Left lobe of liver (tissue), 2 donors: Measurements from ENCODE around the gene PCTP. TPM values are rescaled to one million over a fixed set of nuclear protein-coding genes. Genes with fewer than 3 reads are reported as not detected.

ENCODE experiments used
- ATAC-seq: fragments of 200-7000 bp; cut with Tn5 transposase; one replicate; pipeline ENCODE4 v1.9.1; 2020; ENCODE audit warnings: mild to moderate bottlenecking, moderate library complexity
- DNase-seq: peaks from one replicate; pipeline ENCODE4 v3.0.0-alpha.2; 2020; ENCODE audit warnings: low spot score
- total RNA-seq: library from RNA; stranded (reverse); gene quantifications from one replicate; pipeline ENCODE4 v1.2.1, GENCODE V29; 2021
- donor health status: DM: no; HTN: no; CAD: no; lungs with moderate emphysema.
- donor health status: DM: no; HTN: yes; CAD: no.

PCTP gene
- total RNA-seq, 1 donor from 2014 or later, result 74.1 TPM

DNA sequence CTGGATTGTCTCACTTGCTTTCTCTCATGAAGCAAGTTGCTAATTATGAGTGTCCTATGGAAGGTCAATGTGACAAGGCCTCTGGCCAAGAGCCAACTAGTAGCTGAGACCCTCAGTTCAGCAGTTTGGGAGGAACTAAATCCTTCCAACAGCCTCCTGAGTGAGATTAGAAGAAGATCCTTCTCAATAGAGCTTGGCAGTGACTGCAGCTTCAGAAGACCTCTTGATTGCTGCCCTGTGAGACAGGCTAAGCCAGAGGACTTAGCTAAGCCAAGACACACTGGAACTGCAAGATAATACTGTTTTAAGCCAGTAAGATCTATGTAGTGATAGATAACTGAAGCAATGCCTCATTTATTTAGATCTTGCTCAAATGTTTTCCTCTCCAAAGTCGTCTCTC lies 34.3 kb downstream of the PCTP start:
- DNase-seq (no peak), ATAC-seq (no peak)

DNA sequence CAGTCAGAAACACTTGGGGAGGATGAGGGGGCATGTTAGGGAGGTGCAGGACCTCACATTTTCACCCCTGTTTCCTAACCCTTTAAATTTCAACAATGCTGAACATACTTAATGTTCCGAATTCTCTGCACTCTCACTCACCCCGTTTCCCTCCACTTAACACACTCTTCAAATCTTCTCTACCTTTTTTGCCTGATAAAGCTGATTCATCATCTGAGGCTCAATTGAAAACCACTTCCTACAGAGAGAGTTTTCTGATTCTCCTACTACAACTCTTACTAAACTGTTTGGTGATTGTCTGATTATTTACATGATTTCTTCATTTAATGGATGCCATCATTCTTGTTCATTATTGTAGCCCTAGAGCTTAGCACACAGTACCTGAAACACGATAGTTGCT lies 42.4 kb downstream of the PCTP start:
- ATAC-seq, result no peak
- no peak for DNase-seq

DNA sequence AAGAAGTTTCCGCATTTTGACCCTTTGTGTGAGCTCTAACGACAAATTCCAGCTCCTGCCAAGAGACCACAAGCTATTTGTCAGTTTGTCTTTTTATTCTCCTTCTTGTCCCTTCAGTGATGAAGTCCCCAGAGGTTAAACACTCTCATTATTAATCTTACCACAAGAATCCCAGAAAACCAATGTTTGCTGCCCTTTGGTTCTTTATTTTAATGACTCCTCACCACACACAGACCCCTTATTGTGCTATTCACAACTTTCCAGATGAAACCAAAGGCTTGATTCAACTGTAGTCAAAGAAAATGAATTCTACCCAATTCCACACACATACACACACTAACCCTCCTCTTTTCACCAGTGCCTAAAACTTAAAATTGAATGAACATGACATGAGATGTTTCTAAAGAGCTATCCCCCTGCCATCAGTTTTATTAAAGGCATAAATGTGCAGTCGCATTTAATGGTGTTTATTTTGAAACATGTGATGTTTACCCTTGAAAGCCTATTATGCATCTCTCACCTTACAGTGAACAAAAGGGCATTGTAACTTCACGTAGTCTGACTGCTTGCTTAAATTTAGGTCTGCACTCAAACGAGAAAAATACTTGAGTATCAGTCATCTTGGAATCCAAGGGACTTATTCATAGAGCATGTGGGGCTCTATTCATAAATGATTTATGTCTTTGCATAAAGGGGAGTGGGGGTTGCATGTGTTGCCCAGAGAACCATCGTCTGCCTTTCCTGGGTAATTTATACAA lies 44.1 kb downstream of the PCTP start:
- ATAC-seq (no peak), DNase-seq (no peak)

DNA sequence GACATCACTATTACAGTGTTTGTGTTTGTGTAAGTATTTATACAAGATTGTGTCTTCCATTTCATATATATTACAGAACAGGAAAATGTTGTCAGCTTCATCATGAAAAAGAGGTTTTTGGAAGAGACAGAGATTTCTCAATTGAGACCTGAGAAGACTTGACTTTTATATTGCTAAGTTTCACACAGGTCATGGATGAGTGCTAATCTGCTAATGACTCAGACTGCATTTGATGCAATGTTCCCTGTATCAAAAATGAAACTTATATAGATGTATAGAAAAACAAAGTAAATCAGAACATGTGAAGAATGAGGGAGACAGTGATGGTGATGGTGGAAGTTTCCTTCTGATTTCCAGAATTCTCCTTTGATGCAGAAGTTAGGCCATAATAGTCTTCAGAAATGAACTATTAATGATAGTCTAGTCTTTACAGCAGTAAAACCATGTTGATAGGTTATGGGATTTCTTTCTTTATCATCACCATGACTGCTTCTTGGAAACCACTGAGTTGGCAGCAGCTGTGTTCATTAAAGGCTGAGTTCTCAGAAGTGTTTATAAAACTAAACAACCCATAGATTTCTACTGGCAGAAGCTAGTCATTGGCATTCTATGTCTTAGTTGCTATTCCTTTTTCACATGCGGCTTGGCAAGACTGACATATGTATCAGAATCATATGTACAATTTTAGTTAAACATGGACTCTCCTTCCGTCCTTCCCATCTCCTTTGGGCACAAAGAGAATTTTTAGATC lies 56.1 kb downstream of the PCTP start:
- no peak for DNase-seq
- ATAC-seq, result no peak

DNA sequence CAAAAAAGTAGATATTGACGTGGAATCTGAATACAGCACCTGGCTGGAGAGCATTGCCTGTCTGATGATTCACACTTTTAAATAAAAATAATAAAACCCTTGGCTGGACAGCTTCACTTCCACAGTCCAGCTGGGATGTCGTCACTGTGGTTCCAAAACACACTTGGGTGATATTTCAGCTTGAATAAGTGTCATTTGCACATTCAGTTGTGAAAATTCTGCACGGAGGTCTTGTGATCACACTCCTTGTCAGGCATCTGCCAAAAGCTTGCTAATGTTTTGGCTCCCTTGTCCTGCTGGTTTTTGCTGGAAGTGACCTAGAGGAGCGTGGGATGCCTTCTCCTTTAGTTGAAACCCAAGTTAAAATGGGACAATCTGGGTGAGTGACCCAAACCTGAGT lies 60.7 kb downstream of the PCTP start:
- DNase-seq (no peak), ATAC-seq (no peak)

DNA sequence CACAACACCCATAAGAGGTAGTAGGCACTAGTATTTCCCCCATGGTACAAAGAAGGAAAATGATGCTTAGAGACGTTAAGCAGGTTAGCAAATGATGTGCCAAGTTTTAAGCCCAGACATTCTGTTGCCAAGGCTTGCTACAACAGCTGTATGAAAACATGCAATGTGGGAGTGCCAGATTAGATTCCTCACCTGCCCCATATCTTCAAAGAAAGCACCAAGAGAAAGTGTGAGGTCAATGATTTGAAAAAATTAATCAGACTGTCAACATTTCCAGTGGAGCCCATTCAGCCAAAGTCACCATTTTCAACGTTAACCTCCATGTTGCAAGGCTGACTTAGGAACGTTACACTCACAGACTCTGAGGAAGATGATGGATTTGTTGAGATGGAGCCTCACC lies 61.5 kb downstream of the PCTP start:
- DNase-seq (no peak), ATAC-seq (no peak)

DNA sequence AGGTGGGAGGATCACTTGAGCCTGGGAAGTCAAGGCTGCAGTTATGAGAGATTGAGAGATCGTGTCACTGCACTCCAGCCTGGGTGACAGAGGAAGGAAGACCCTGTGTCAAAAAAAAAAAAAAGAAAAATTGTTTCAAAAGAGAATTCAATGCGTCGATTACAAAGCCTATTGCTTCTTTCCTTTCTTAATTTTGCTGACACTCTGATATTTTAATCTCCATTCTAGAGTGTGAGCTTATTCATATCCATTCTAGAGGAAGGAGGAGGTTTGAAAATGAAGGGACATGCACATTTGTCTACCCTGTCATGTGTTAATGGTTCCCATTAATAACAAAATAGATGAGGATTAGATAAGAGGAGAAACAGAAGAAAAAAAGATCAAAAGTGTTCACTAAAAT lies 63.1 kb downstream of the PCTP start:
- ATAC-seq, result no peak
- DNase-seq, result no peak

DNA sequence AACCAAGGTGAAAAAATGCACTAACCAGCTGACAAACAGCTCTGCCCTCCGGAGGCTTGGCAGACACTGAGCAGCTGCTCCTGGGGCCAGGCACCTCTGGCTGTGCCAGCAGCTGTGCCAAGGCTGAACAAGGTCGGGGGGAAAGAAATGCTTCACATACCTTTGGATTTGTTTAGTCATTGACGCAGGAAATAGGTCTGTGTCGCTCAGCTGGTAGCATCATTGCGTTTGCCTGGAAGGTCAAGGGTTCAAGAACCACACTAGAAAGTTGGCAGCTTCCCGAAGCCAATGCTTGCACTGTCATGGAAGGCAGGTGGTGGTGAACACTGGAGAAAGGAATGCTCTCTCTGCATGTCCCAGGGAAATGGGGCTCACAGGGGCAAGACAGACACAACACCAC lies 63.5 kb downstream of the PCTP start:
- ATAC-seq, result peak; percentile 94

DNA sequence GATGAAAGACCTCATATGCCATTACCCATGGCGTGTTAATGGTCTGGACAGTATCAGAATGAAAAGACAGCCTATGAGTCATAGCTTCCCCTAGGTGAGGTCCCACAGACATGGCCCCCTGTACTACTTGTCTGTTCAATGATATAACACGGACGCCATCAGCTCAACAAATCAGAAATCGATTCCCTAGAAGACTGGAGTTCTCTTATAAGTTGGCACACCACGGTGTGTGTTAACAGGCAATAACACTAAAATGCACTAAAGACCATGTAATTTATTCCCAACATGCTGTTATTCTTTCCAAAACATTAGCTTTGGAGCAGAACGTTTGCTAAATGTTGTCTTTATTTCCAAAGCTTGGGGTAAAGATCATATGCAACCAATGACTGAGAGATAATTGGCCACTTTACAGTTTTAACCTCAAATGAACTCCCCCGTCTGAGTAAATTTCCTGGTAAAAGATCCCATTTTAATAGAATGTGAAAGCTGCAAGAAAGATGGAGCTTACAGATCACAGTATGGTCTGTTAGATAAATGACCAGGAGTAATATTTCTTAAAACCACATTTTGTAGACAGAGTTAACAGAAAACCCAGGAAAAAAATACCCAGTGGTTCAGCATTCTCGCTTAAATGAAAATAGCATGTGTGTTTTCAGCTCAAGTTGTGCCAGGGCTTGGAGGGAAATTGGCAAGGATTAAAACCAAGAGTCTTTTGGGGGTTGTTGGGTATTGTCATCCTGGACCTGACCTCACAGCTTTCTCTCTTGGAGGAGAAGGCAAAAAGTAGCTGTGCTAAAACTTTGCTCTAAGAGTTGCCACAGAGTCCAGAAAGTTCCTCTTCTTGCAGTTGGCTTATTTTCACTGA lies 65.9 kb downstream of the PCTP start:
- DNase-seq, result no peak
- ATAC-seq, result no peak

More for the DNA sequence above, 63.5 kb downstream of the PCTP start:
- peak; percentile 64 for DNase-seq

DNA sequence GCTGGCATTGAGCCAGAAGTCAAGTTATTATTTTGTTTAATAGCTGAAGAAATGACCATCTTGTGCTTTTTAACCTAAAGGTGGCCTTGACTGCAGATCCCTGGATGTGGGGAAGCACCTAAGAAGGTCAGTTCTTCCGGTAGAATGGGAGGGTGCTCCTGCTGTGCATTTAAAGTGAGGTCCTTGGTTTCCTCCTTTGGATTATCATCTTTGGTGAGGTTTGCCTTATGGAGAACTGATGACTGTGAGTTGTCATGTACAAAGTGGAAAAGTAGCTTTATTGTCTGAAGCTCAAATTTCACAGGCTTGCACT lies 66.5 kb downstream of the PCTP start:
- ATAC-seq (no peak), DNase-seq (no peak)

DNA sequence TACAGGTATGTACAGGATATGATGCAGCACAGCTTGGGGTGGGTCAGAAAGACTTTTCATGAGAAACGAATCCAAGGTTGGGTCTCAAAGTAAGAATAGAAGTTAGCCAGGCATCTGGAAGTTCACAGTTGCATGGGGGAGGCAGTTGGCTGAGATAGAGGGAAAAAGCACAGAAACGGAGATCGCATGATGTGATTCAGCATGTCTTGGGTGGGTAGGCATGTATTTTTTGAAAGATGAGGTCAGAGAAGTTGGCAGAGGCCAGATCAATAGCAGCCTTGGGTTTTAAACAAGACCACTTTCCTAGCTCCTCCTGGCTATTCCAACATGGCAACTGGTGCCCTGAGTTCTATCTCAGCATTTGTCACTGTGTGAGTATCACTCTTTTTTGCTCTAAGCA lies 67.2 kb downstream of the PCTP start:
- ATAC-seq (no peak), DNase-seq (no peak)

DNA sequence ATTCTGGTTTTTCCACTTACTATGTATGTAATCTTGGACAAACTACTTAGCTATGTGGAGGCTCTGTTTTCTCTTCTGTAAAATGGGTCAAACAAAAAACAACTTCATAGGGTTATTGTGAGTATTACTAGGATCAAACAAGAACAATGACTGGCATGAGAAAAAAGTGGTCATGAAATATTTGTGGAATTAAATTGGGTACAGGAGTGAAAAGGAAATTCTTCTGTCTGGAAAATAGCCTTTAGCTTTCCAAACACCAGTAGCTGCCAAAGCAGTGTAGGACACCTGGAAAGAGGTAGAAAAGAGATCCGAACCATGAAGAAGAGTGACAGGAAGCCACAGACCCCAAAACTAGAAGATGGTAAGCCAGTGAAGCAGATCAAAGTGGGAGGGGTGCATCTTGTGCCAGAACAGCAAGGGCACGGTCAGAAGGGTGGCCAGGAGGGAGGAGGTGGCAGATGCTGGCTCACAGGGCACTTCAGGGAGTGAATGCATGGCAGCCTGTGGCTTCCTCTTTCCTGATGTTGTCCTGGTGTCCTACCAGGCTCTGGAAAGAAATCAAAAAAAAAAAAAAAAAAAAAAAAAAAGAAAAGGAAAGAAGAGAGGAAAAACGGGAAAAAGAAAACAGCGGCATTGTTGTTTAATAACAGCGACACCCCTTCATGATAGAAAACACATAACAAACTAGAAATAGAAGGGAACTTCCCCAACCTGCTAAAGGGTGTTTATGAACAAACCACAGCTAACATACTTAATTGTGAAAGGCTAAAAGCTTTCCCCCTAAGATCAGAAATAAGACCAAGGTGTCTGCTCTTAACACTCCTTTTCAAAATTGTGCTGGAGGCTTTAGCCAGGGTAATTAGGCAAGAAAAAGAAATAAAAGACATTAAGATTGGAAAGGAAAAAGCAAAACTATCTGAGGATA lies 67.9 kb downstream of the PCTP start:
- DNase-seq, result no peak
- ATAC-seq, result no peak

DNA sequence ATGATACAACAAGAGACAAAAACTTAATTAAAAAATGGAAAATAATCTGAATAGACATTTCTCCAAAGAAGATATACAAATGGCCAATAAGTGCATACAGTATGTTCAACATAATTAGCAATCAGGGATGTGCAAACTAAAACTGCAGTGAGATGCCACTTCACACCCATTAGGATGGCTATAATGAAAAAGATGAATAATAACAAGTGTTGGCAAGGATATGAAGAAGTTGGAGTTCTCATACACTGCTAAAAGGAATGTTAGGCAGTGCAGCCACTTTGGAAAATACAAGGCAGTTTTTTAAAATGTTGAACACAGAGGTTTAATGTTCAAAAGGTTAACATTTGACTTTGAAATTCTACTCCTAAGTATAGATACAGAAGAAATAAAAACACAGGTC lies 69.8 kb downstream of the PCTP start:
- ATAC-seq, result no peak
- no peak for DNase-seq

DNA sequence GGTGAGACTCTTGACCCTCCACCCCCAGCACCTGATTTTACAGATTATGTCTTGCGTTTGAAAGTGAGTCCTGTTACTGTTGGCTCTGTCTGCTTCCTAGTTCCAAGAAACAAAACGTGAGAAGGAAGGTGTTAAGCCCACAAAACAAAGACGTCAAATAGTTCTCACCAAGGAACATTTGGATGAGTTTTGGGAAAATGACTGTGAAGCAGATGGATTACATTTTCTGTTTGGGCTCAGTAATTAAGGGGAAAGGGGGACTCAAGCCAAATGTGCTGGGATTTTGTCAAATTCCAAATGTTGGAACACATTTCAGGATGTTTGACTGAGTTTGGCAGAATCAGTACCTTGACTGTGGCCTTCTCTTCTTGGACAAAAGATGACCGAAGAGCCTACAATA lies 71.2 kb downstream of the PCTP start:
- DNase-seq (no peak), ATAC-seq (no peak)

DNA sequence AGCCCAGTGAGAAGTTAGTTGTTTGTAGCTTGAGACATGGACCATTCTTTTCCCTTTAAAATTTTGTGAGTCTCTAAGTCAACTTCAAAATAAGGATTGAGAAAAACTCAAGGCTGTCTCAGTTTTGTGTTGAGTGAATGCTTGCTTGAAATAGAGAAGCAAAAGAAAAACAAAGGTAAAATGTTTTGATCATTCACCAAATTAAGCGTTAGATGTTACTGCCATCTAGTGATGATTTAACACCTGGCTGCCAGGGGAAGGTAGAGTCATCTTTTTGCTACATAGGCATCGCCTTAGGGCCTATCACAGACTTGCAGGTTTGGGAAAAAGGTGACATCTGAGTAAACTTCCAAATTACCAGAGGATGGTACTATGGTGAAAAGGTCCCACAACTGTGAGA lies 74.4 kb downstream of the PCTP start:
- DNase-seq (no peak), ATAC-seq (peak; percentile 78)

Other genes with a start within 250 kb of the PCTP start
- not detected for gene SMIM36, start 239.6 kb upstream of the PCTP start, total RNA-seq
- gene TMEM100, start 28.2 kb upstream of the PCTP start, total RNA-seq, result 7.0 TPM